ENCODE data around the gene PES1. TPM values are rescaled to one million over a fixed set of nuclear protein-coding genes. Genes with fewer than 3 reads are reported as not detected.
"Not testable (repeated sequence)": the region's sequence is repeated elsewhere in the genome, so short reads cannot be mapped to it uniquely, and the experiment has no call there.

Gene PES1
- total RNA-seq = 74.6 and 80.8 TPM in 2 replicates

GRCh38 chr22:30591588-30592359 lies at the start of gene PES1:
PES1 (minus strand) TSS chr22:30591910; CDS start chr22:30591833, 77 bp downstream.
- intact Hi-C loops (cut with micrococcal nuclease) = loop anchor here (2.0 to 5.0 kb wide), 3 partner anchors 15 to 753 kb away; partner anchors contain the start of genes ASCC2, DUSP18 and TCN2

- intact Hi-C loops (cut with micrococcal nuclease) = no loop called here
Observed at GRCh38 chr22:30640839-30641430, 49.2 kb upstream of the PES1 start.

GRCh38 chr22:30640361-30640760 lies 48.7 kb upstream of the PES1 start:
- intact Hi-C loops (cut with micrococcal nuclease) = no loop called here

GRCh38 chr22:30637701-30638114 lies 46.0 kb upstream of the PES1 start:
- intact Hi-C loops (cut with micrococcal nuclease) = loop anchor here (5.0 to 10.0 kb wide), 2 partner anchors 105 to 657 kb away; partner anchors contain the start of gene PIK3IP1

GRCh38 chr22:30636226-30637077 lies 44.7 kb upstream of the PES1 start:
- intact Hi-C loops (cut with micrococcal nuclease) = loop anchor here (5.0 to 10.0 kb wide), 2 partner anchors 106 to 658 kb away; partner anchors contain the start of gene PIK3IP1

GRCh38 chr22:30635273-30636225 lies 43.8 kb upstream of the PES1 start, which contains the start of gene SLC35E4:
SLC35E4 (plus strand) TSS chr22:30635781; CDS start chr22:30636451, 670 bp downstream.
- intact Hi-C loops (cut with micrococcal nuclease) = loop anchor here (1.0 to 10.0 kb wide), 5 partner anchors 14 to 659 kb away; partner anchors contain the start of genes OSBP2 and PIK3IP1

GRCh38 chr22:30634471-30635233 lies 42.9 kb upstream of the PES1 start:
- intact Hi-C loops (cut with micrococcal nuclease) = loop anchor here (1.0 to 10.0 kb wide), 7 partner anchors 15 to 660 kb away; partner anchors contain the start of genes DUSP18, OSBP2 and PIK3IP1

- intact Hi-C loops (cut with micrococcal nuclease) = loop anchor here (10.0 kb wide), 1 partner anchor 663 kb away; the partner anchor contains the start of gene PIK3IP1
Observed at GRCh38 chr22:30631469-30631868, 39.8 kb upstream of the PES1 start.

- intact Hi-C loops (cut with micrococcal nuclease) = no loop called here
Observed at GRCh38 chr22:30628491-30628890, 36.8 kb upstream of the PES1 start.

- intact Hi-C loops (cut with micrococcal nuclease) = no loop called here
Observed at GRCh38 chr22:30627471-30627870, 35.8 kb upstream of the PES1 start.

- intact Hi-C loops (cut with micrococcal nuclease) = no loop called here
Observed at GRCh38 chr22:30626413-30626812, 34.7 kb upstream of the PES1 start.

GRCh38 chr22:30619909-30620308 lies 28.2 kb upstream of the PES1 start:
- intact Hi-C loops (cut with micrococcal nuclease) = not testable (repeated sequence)

- intact Hi-C loops (cut with micrococcal nuclease) = no loop called here
Observed at GRCh38 chr22:30617819-30618218, 26.1 kb upstream of the PES1 start.

GRCh38 chr22:30615543-30615954 lies 23.8 kb upstream of the PES1 start:
- intact Hi-C loops (cut with micrococcal nuclease) = no loop called here

GRCh38 chr22:30614879-30615278 lies 23.2 kb upstream of the PES1 start:
- intact Hi-C loops (cut with micrococcal nuclease) = no loop called here

GRCh38 chr22:30614268-30614667 lies 22.6 kb upstream of the PES1 start:
- intact Hi-C loops (cut with micrococcal nuclease) = no loop called here

- intact Hi-C loops (cut with micrococcal nuclease) = no loop called here
Observed at GRCh38 chr22:30612789-30613188, 21.1 kb upstream of the PES1 start.

GRCh38 chr22:30611197-30611596 lies 19.5 kb upstream of the PES1 start:
- intact Hi-C loops (cut with micrococcal nuclease) = no loop called here

- intact Hi-C loops (cut with micrococcal nuclease) = no loop called here
Observed at GRCh38 chr22:30610299-30610698, 18.6 kb upstream of the PES1 start.
